RWPE1 (cell line): ENCODE measurements around the gene UCP3.
A peak's percentile ranks its signal among the peaks of the same experiment; 100 is the strongest.

Experiments used
- CTCF ChIA-PET: fragments of 350-600 bp; sonication (Branson Sonifier 250); formaldehyde crosslinking; extraction: SDS; loops from one replicate; lab custom pipeline; 2021; lab: Yijun Ruan, JAX
- POLR2A ChIA-PET: fragments of 400-600 bp; formaldehyde crosslinking; extraction: SDS; loops from one replicate; lab custom pipeline; 2020; ENCODE audit warnings: antibody characterized with exemption; ENCODE audit not compliant: low non-redundant PET; lab: Yijun Ruan, JAX
- DNase-seq: peaks from one replicate; pipeline ENCODE4 v3.0.0; 2012; ENCODE audit warnings: low spot score
- H3K27ac ChIP-seq: fragments of 450-650 bp; 2 replicates; pipeline ENCODE4 v1.5.1; 2017
- TF ChIP-seq, protein P1 (sequence below): fragments of 450-650 bp; conservative IDR thresholded peaks from 2 replicates; pipeline ENCODE4 v1.5.1; 2017; ENCODE audit warnings: low read depth, mild to moderate bottlenecking

The UCP3 gene

GRCh38 chr11:73981051-73981805, 27.7 kb downstream of the UCP3 start:
- no peak for DNase-seq
- CTCF ChIA-PET = interaction anchor here (0.6 to 0.7 kb wide), 3 partner anchors 14 to 360 kb away, joined by 3 to 7 read pairs (median 3); no protein-coding TSS in a partner anchor
- TF ChIP-seq, protein P1, sequence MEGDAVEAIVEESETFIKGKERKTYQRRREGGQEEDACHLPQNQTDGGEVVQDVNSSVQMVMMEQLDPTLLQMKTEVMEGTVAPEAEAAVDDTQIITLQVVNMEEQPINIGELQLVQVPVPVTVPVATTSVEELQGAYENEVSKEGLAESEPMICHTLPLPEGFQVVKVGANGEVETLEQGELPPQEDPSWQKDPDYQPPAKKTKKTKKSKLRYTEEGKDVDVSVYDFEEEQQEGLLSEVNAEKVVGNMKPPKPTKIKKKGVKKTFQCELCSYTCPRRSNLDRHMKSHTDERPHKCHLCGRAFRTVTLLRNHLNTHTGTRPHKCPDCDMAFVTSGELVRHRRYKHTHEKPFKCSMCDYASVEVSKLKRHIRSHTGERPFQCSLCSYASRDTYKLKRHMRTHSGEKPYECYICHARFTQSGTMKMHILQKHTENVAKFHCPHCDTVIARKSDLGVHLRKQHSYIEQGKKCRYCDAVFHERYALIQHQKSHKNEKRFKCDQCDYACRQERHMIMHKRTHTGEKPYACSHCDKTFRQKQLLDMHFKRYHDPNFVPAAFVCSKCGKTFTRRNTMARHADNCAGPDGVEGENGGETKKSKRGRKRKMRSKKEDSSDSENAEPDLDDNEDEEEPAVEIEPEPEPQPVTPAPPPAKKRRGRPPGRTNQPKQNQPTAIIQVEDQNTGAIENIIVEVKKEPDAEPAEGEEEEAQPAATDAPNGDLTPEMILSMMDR = no peak
- POLR2A ChIA-PET = no interaction called here
- H3K27ac ChIP-seq = peak overlapping the region; percentile 64; the same call in 1 of the 2 replicates

- H3K27ac ChIP-seq = peak overlapping the region; percentile 64
- peak; percentile 26 for DNase-seq
- TF ChIP-seq, protein P1 = no peak
- ChIA-PET POLR2A (interaction anchor here (0.6 kb wide), 1 partner anchor 190 kb away, joined by 3 read pairs; no protein-coding TSS in a partner anchor), CTCF (interaction anchor here (0.6 to 0.9 kb wide), 3 partner anchors 14 to 502 kb away, joined by 3 to 6 read pairs (median 3); no protein-coding TSS in a partner anchor)
Measured at GRCh38 chr11:73980001-73980961, 28.6 kb downstream of the UCP3 start.

GRCh38 chr11:73978576-73979086, 30.3 kb downstream of the UCP3 start:
- ChIA-PET POLR2A (no interaction called here), CTCF (interaction anchor here (0.6 kb wide), 2 partner anchors 29 to 733 kb away, joined by 3 to 4 read pairs; no protein-coding TSS in a partner anchor)
- no peak for DNase-seq
- TF ChIP-seq, protein P1 = no peak
- no peak overlapping the region for H3K27ac ChIP-seq

- POLR2A ChIA-PET = no interaction called here
- CTCF ChIA-PET = no interaction called here
- DNase-seq = no peak
- no peak overlapping the region for H3K27ac ChIP-seq
- TF ChIP-seq, protein P1 = no peak
Measured at GRCh38 chr11:73977856-73978519, 30.9 kb downstream of the UCP3 start.

GRCh38 chr11:73976451-73977151, 32.3 kb downstream of the UCP3 start:
- TF ChIP-seq, protein P1 = no peak
- no peak for DNase-seq
- POLR2A ChIA-PET = no interaction called here
- CTCF ChIA-PET = interaction anchor here (1.4 kb wide), 1 partner anchor 10 kb away, joined by 3 read pairs; no protein-coding TSS in a partner anchor
- H3K27ac ChIP-seq = no peak overlapping the region
